Measurements from ENCODE around the gene CYTH4. TPM values are rescaled to one million over a fixed set of nuclear protein-coding genes. Genes with fewer than 3 reads are reported as not detected.
A peak's percentile ranks its signal among the peaks of the same experiment; 100 is the strongest.

Gene CYTH4
- total and polyA plus RNA-seq, 7 experiments from 2014 or later = 49.5 to 227 (median 135) TPM

DNA sequence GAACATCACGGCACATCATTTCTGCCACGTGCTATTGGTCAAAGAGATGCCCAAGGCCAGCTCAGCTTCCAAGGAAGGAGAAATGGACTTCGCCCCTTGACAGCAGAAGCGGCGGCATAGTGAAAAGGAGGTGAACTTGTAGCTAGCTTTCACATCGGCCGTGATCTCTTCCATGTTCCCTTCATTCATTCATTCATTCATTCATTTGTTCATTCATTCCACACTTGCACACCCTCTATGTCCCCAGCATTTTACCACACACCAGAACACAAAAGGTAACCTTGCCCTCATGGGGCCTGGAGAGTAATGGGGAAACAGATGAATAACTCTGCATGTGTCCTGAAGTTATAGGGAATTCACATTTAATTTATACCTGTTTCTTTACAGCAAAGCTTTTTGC is 1.1 kb upstream of the CYTH4 start:
- no peak for DNase-seq
- H3K36me3 Mint-ChIP-seq = peaks cover 0 to 23% (median 7%) of the 10 kb centered on the region in 5 donors
- peak overlapping the region in 6 of 10 donors; percentile 91 to 98 (median 96) for H3K4me3 Mint-ChIP-seq
- Histone ChIP-seq H3K27ac (ENCODE audit: low read depth, low read length) (peak overlapping the region; percentile 85), H3K4me3 (ENCODE audit: low read length) (no peak overlapping the region), H3K9me3 (ENCODE audit: control insufficient read depth in 2 of 3, low read length in 3 of 3) (no peaks in the 10 kb centered on the region), H3K27me3 (ENCODE audit: control insufficient read depth in 2 of 2, insufficient read depth in 2 of 2, low read length in 2 of 2) (no peaks in the 10 kb centered on the region), H3K4me1 (ENCODE audit: control insufficient read depth in 2 of 2, insufficient read depth in 2 of 2, low read length in 2 of 2) (peaks cover 16 to 17% of the 10 kb centered on the region in 2 donors), H3K36me3 (ENCODE audit: control insufficient read depth in 2 of 3, insufficient read depth in 3 of 3, low read length in 3 of 3) (peaks cover 0 to 21% (median 5%) of the 10 kb centered on the region in 3 experiments)
- ChIA-PET POLR2A (interaction anchor here (0.8 to 8.6 kb wide), 8 partner anchors 8 to 33 kb away, joined by 3 to 57 read pairs (median 6); no protein-coding TSS in a partner anchor), CTCF (interaction anchor here (1.0 to 2.0 kb wide), 5 partner anchors 19 to 177 kb away, joined by 3 to 6 read pairs (median 5); no protein-coding TSS in a partner anchor)
- H3K9me3 Mint-ChIP-seq = no peaks in the 10 kb centered on the region
- no peak for ATAC-seq
- no peaks in the 10 kb centered on the region for H3K27me3 Mint-ChIP-seq
- H3K4me1 Mint-ChIP-seq = peaks cover 30 to 75% (median 50%) of the 10 kb centered on the region in 7 donors
- peak overlapping the region in 7 of 9 donors; percentile 43 to 99 (median 97) for H3K27ac Mint-ChIP-seq
- intact Hi-C loops (cut with micrococcal nuclease) = loop anchor here in 1 of 2 donors (10.0 kb wide), 1 partner anchor 394 kb away; the partner anchor contains the start of gene LGALS1

DNA sequence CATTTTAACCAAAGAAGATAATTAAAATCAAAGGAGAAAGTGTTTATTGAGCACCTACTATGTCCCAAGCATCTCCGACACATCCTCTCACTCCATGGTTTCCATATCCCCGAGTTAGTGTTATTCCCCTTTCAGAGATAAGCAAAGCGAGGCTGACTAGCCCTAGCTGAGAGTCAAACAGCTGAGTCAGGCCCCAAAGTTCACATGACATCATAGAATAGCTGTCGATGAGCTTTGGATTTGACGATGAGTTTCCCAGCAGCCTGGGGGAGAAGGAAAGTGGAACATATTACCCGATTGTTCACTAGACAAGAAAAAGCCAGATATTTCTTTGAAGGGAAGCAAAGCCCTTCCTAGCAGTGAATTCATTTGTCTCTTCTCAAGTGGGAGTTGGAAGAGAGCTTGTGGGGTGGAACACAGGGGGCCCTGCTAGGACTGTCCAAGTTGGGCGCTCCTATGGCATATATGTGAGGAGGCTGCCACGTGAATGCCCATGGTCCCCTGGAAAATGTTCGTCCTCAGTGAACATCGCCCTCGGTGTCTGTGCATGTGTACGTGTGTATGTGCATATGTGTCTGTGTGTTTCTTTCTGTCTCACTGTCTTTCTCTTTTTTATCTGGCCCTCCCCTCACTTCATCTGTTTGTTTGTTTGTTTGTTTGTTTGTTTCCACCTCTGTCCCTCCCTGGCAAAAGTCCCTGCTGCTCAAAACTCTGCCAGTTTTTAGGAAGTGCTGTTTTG is 493 bp upstream of the CYTH4 start:
- peaks cover 0 to 27% (median 5%) of the 10 kb centered on the region in 3 experiments for H3K36me3 ChIP-seq (ENCODE audit: control insufficient read depth in 2 of 3, insufficient read depth in 3 of 3, low read length in 3 of 3)

DNA sequence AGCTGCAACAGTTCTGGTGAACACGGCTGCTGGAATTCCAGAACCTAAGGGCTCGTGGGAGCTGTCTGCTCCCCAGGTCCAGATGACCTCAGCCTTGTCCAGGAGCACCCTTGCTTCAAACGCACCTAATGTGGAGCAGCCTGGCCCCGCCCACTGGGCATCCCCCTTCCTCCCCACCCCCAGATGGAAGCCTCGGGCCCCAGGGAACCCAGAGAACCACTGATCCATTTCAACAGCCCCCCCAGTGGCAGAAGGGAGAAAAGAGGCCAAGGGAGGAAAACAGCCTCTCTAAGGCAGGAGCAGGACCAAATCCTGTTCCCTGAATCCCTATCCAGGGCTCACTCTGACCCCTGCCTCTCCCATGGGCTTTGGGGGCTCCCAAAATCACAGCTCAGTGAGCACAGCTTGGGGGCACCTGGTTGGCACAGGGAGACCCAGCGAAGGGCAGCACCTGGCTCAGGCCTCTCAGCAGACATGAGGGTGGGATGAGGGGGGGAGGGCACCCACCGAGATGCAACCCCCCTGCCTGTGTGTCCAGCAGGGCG is 1.2 kb downstream of the CYTH4 start:
- Histone ChIP-seq H3K4me3 (ENCODE audit: low read length) (peak overlapping the region; percentile 89), H3K27ac (ENCODE audit: low read depth, low read length) (peak overlapping the region; percentile 85), H3K27me3 (ENCODE audit: control insufficient read depth in 2 of 2, insufficient read depth in 2 of 2, low read length in 2 of 2) (no peaks in the 10 kb centered on the region), H3K36me3 (ENCODE audit: control insufficient read depth in 2 of 3, insufficient read depth in 3 of 3, low read length in 3 of 3) (peaks cover 4 to 38% (median 5%) of the 10 kb centered on the region in 3 experiments), H3K4me1 (ENCODE audit: control insufficient read depth in 2 of 2, insufficient read depth in 2 of 2, low read length in 2 of 2) (peaks cover 16 to 31% of the 10 kb centered on the region in 2 donors), H3K9me3 (ENCODE audit: control insufficient read depth in 2 of 3, low read length in 3 of 3) (no peaks in the 10 kb centered on the region)
- Mint-ChIP-seq H3K4me1 (peaks cover 48 to 84% (median 63%) of the 10 kb centered on the region in 7 donors), H3K27me3 (no peaks in the 10 kb centered on the region), H3K4me3 (peak overlapping the region; percentile 90 to 98 (median 96)), H3K36me3 (peaks cover 3 to 39% (median 22%) of the 10 kb centered on the region in 5 donors), H3K9me3 (no peaks in the 10 kb centered on the region), H3K27ac (peak overlapping the region; percentile 90 to 99 (median 98))
- DNase-seq = peak in 6 of 9 donors; percentile 31 to 76 (median 56)
- ATAC-seq = peak; percentile 52
- intact Hi-C loops (cut with micrococcal nuclease) = loop anchor here (1.0 to 10.0 kb wide), 2 partner anchors 16 to 391 kb away; partner anchors contain the start of gene LGALS1 (in 1 of the 2)
- CTCF ChIA-PET = interaction anchor here (0.9 to 2.2 kb wide), 3 partner anchors 12 to 175 kb away, joined by 3 to 7 read pairs (median 6); no protein-coding TSS in a partner anchor
- POLR2A ChIA-PET = interaction anchor here (0.6 to 8.6 kb wide), 17 partner anchors 8 to 1417 kb away, joined by 3 to 57 read pairs (median 6); partner anchors contain the start of gene MFNG

More for the DNA sequence above, 493 bp upstream of the CYTH4 start:
- no peaks in the 10 kb centered on the region for H3K27me3 Mint-ChIP-seq
- peak overlapping the region; percentile 90 to 98 (median 96) for H3K4me3 Mint-ChIP-seq
- no peak for DNase-seq
- no peaks in the 10 kb centered on the region for H3K9me3 ChIP-seq (ENCODE audit: control insufficient read depth in 2 of 3, low read length in 3 of 3)
- H3K4me1 ChIP-seq (ENCODE audit: control insufficient read depth in 2 of 2, insufficient read depth in 2 of 2, low read length in 2 of 2) = peaks cover 16 to 21% of the 10 kb centered on the region in 2 donors
- POLR2A ChIA-PET = interaction anchor here (0.8 to 8.6 kb wide), 13 partner anchors 8 to 82 kb away, joined by 3 to 57 read pairs (median 7); no protein-coding TSS in a partner anchor
- no peaks in the 10 kb centered on the region for H3K27me3 ChIP-seq (ENCODE audit: control insufficient read depth in 2 of 2, insufficient read depth in 2 of 2, low read length in 2 of 2)
- H3K4me3 ChIP-seq (ENCODE audit: low read length) = peak overlapping the region; percentile 89
- no peaks in the 10 kb centered on the region for H3K9me3 Mint-ChIP-seq
- CTCF ChIA-PET = interaction anchor here (0.6 to 2.0 kb wide), 7 partner anchors 13 to 176 kb away, joined by 3 to 6 read pairs (median 4); no protein-coding TSS in a partner anchor
- H3K27ac Mint-ChIP-seq = peak overlapping the region; percentile 90 to 99 (median 98)
- no peak for ATAC-seq
- H3K27ac ChIP-seq (ENCODE audit: low read depth, low read length) = peak overlapping the region; percentile 85
- intact Hi-C loops (cut with micrococcal nuclease) = loop anchor here in 1 of 2 donors (1.0 to 10.0 kb wide), 2 partner anchors 15 to 393 kb away; partner anchors contain the start of gene LGALS1
- peaks cover 36 to 80% (median 57%) of the 10 kb centered on the region in 7 donors for H3K4me1 Mint-ChIP-seq
- H3K36me3 Mint-ChIP-seq = peaks cover 0 to 29% (median 12%) of the 10 kb centered on the region in 5 donors

DNA sequence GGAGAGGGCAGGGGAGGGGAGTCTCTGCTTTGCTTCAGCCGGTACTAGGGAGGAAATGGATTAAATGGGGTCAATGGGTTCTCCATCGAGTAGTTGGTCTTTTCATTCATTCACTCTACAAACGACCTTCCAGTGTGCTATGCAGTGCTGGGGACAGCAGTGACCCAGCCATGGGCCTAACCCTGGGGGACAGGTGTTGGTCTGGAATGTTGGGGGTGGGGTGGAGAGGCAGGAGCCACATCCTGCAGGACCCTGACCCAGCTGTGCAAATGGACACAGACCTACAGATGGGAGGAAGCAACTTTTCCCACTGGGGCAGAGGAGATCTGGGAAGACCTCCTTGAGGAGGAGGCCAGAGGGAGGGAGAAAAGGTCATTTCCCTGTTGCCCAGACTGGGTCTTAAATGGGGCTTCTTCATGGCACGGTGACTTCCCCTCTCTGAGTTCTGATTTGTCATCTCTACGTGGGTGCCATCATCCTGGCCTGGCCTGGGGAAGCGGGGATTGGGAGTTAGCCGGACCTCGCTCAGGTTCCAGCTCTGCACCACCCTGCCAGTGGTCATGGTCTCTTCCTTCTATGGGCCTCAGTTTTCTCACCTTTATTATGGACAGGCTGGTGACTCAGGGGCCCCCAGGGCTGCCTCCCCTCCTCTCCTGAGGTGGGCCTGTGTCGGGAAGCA is 2.0 kb downstream of the CYTH4 start:
- H3K27me3 Mint-ChIP-seq = no peaks in the 10 kb centered on the region
- peaks cover 20 to 31% of the 10 kb centered on the region in 2 donors for H3K4me1 ChIP-seq (ENCODE audit: control insufficient read depth in 2 of 2, insufficient read depth in 2 of 2, low read length in 2 of 2)
- peak overlapping the region; percentile 89 for H3K4me3 ChIP-seq (ENCODE audit: low read length)
- ATAC-seq = peak; percentile 20
- peaks cover 4 to 46% (median 5%) of the 10 kb centered on the region in 3 experiments for H3K36me3 ChIP-seq (ENCODE audit: control insufficient read depth in 2 of 3, insufficient read depth in 3 of 3, low read length in 3 of 3)
- DNase-seq = no peak
- H3K27ac ChIP-seq (ENCODE audit: low read depth, low read length) = peak overlapping the region; percentile 85
- H3K36me3 Mint-ChIP-seq = peaks cover 9 to 45% (median 28%) of the 10 kb centered on the region in 5 donors
- ChIA-PET CTCF (interaction anchor here (0.9 to 2.2 kb wide), 4 partner anchors 15 to 32 kb away, joined by 3 to 7 read pairs (median 4); no protein-coding TSS in a partner anchor), POLR2A (interaction anchor here (0.7 to 8.6 kb wide), 11 partner anchors 12 to 84 kb away, joined by 3 to 57 read pairs (median 7); no protein-coding TSS in a partner anchor)
- intact Hi-C loops (cut with micrococcal nuclease) = loop anchor here in 1 of 2 donors (2.0 to 10.0 kb wide), 2 partner anchors 41 to 391 kb away; partner anchors contain the start of gene LGALS1
- peak overlapping the region; percentile 90 to 99 (median 98) for H3K27ac Mint-ChIP-seq
- no peaks in the 10 kb centered on the region for H3K27me3 ChIP-seq (ENCODE audit: control insufficient read depth in 2 of 2, insufficient read depth in 2 of 2, low read length in 2 of 2)
- peak overlapping the region; percentile 90 to 98 (median 96) for H3K4me3 Mint-ChIP-seq
- H3K4me1 Mint-ChIP-seq = peaks cover 50 to 84% (median 64%) of the 10 kb centered on the region in 7 donors
- H3K9me3 Mint-ChIP-seq = no peaks in the 10 kb centered on the region
- H3K9me3 ChIP-seq (ENCODE audit: control insufficient read depth in 2 of 3, low read length in 3 of 3) = no peaks in the 10 kb centered on the region

DNA sequence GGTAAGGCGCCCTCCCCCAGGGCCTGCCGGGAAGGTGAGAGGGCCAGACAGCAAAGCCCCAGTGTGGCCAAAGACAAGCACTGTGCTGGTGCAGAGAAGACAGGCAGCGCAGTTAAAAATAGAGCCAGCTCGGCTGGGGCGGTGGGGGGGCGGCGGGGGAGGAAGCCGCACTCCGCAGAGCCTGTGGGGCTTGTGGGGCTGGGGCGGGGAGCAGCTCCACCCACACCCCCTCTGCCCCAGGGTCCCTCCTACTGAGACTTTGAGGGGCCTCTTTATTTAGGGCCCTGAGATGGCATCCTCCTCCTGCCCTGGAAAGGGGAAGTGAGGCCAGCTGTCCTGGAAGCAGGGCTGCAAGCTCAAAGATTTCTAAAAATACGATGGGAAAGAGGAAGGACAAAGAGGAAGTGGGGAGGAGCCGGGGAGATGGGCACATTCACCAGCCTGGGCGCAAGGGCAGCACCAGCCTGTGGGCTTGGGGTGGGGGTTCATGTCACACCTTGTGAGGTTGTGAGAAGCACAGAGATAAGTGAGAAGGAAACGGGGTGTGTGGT is 2.6 kb downstream of the CYTH4 start:
- no peaks in the 10 kb centered on the region for H3K9me3 ChIP-seq (ENCODE audit: control insufficient read depth in 2 of 3, low read length in 3 of 3)
- intact Hi-C loops (cut with micrococcal nuclease) = loop anchor here in 1 of 2 donors (2.0 to 10.0 kb wide), 2 partner anchors 42 to 390 kb away; partner anchors contain the start of gene LGALS1
- peak overlapping the region; percentile 85 for H3K27ac ChIP-seq (ENCODE audit: low read depth, low read length)
- ChIA-PET POLR2A (interaction anchor here (0.7 to 8.6 kb wide), 9 partner anchors 12 to 43 kb away, joined by 3 to 57 read pairs (median 7); no protein-coding TSS in a partner anchor), CTCF (interaction anchor here (0.9 to 2.2 kb wide), 4 partner anchors 16 to 31 kb away, joined by 3 to 7 read pairs (median 4); no protein-coding TSS in a partner anchor)
- H3K27me3 ChIP-seq (ENCODE audit: control insufficient read depth in 2 of 2, insufficient read depth in 2 of 2, low read length in 2 of 2) = no peaks in the 10 kb centered on the region
- H3K4me3 ChIP-seq (ENCODE audit: low read length) = peak overlapping the region; percentile 89
- Mint-ChIP-seq H3K27me3 (no peaks in the 10 kb centered on the region), H3K4me1 (peaks cover 57 to 84% (median 66%) of the 10 kb centered on the region in 7 donors), H3K9me3 (no peaks in the 10 kb centered on the region), H3K4me3 (peak overlapping the region; percentile 90 to 98 (median 96)), H3K27ac (peak overlapping the region; percentile 92 to 99 (median 98)), H3K36me3 (peaks cover 11 to 50% (median 34%) of the 10 kb centered on the region in 5 donors)
- peaks cover 24 to 35% of the 10 kb centered on the region in 2 donors for H3K4me1 ChIP-seq (ENCODE audit: control insufficient read depth in 2 of 2, insufficient read depth in 2 of 2, low read length in 2 of 2)
- DNase-seq = peak in 6 of 9 donors; percentile 26 to 50 (median 32)
- H3K36me3 ChIP-seq (ENCODE audit: control insufficient read depth in 2 of 3, insufficient read depth in 3 of 3, low read length in 3 of 3) = peaks cover 5 to 52% (median 6%) of the 10 kb centered on the region in 3 experiments
- ATAC-seq = peak; percentile 72

Measured in naive thymus-derived CD4-positive, alpha-beta T cell (primary cell).